ENCODE measurements around the gene RAB11FIP4. TPM values are rescaled to one million over a fixed set of nuclear protein-coding genes. Genes with fewer than 3 reads are reported as not detected.
A peak's percentile ranks its signal among the peaks of the same experiment; 100 is the strongest.

The RAB11FIP4 gene
- total and polyA plus RNA-seq, 2 of the 13 experiments (the other 11 are each of a cell fraction or from before 2014, with no cell fraction given): 28.0 to 89.3 TPM

DNA sequence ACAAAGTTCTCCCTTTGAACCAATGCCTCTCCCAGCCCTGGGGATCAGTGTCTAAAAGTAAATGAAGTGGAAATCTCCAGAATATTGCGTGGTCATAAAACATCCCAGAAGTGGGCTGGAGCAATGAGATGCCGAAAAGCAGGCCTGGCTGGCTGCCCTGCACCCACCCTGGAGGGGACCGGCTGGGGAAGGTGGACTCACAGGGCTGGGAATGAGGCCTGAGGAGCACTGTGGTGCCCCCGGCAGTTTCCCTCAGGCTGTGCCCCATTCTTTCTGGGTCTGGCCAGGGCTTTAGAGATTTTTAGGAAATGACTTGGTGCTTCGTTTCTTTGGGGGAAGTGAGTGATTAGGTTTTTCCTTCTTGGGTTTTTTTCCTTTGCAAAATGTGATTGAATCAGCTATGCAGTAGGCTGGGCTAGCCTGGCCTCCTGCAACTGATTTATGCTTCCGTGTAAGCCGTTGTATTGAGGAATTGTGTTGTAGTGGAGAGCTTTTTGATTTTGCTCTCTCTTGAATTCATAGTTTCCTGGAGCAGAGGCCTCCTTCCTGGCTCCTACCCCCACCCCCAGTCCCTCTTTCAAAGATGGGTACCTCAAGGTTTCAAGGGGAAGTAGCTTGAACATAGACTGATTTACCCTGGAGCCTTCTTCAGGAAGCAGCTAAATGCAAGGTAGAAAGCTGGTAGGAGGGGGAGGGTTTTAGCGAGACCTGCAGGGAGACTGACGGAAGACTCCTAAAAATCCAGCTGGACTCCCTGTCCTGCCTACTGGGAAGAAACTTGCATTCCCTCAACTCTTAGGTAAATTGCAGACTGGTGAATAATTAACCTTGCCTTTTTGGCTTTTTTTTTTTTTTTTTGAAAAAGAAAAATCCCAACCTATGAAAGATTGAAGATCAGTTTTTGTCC is 170.2 kb downstream of the RAB11FIP4 start:
- WGBS (ENCODE audit: low lambda C conversion rate): 0% methylated on average over 7 of the region's 9 CpGs
- Histone ChIP-seq H4K20me1 (ENCODE audit: insufficient read depth, low read length) (no peaks in the 10 kb centered on the region), H3K27me3 (ENCODE audit: control insufficient read depth in 1 of 2, insufficient read depth in 2 of 2, low read length in 2 of 2) (peaks cover 0 to 10% of the 10 kb centered on the region in 2 experiments; a peak in 2 of 5 replicates), H3K4me2 (ENCODE audit: low read depth, low read length) (peak overlapping the region; percentile 90), H3K9me3 (ENCODE audit: low read length) (no peaks in the 10 kb centered on the region), H3K27ac (ENCODE audit: extremely low read length, insufficient read depth, low read length) (peak overlapping the region; percentile 35), H3K9ac (ENCODE audit: insufficient read depth, low read depth, low read length) (peak overlapping the region; percentile 44), H2AFZ (ENCODE audit: low read length) (peak overlapping the region; percentile 55), H3K4me3 (replicated peaks in 1 of 3; ENCODE audit: insufficient read depth in 1 of 3, low read depth in 2 of 3, low read length in 3 of 3) (peak overlapping the region; percentile 39 to 64 (median 59)), H3K79me2 (ENCODE audit: insufficient read depth, low read length) (no peaks in the 10 kb centered on the region), H3K4me1 (ENCODE audit: insufficient read depth, low read length) (peaks cover 41% of the 10 kb centered on the region), H3K36me3 (replicated peaks in 1 of 2; ENCODE audit: control insufficient read depth in 1 of 2, insufficient read depth in 2 of 2, low read length in 2 of 2) (no peaks in the 10 kb centered on the region)
- no TSS peak for BruUV-seq (replicated peaks)
- CTCF ChIA-PET (ENCODE audit: low intra/inter-chr PET ratio, low total read pairs): no interaction called here
- POLR2A ChIA-PET: interaction anchor here (1.3 to 2.2 kb wide), 3 partner anchors 12 to 340 kb away, joined by 5 to 9 read pairs (median 5); partner anchors contain the start of gene UTP6
- peak; percentile 56 for FAIRE-seq
- in situ Hi-C loops (cut with HindIII; ENCODE audit: extremely low pct_ligation_motif_present, low pct_unique_long_range_greater_than_20kb) (no loop called here), intact Hi-C loops (cut with micrococcal nuclease; ENCODE audit: unreplicated experiment) (no loop called here)
- ATAC-seq: peak; percentile 51
- DNase-seq (ENCODE audit: low spot score): no peak
- TF ChIP-seq MED1 (CRISPR knock-in tag; IDR thresholded peaks at IDR 0.05) (0 out of 2 replicates have a peak, but pooled peaks have one; percentile 13), ZNF749 (CRISPR knock-in tag; IDR thresholded peaks at IDR 0.05; ENCODE audit: borderline replicate concordance) (no peak), FOSL2 (CRISPR knock-in tag; IDR thresholded peaks at IDR 0.05) (peak; percentile 32), ZFP36L1 (CRISPR knock-in tag; IDR thresholded peaks at IDR 0.05) (no peak), PHF8 (CRISPR knock-in tag; IDR thresholded peaks at IDR 0.05) (peak; percentile 7; the same call in 1 of the 2 replicates), SIN3B (IDR thresholded peaks at IDR 0.05; ENCODE audit: low read length) (no peak), PHF21A (CRISPR knock-in tag; IDR thresholded peaks at IDR 0.05) (peak; percentile 59), ZNF879 (CRISPR knock-in tag; IDR thresholded peaks at IDR 0.05) (peak; percentile 2; the same call in 1 of the 2 replicates), ZNF407 (CRISPR knock-in tag; IDR thresholded peaks at IDR 0.05; ENCODE audit: not compliant biosample characterization) (no peak), HMG20B (CRISPR knock-in tag; conservative IDR thresholded peaks at IDR 0.05) (no peak), ZNF781 (CRISPR knock-in tag; IDR thresholded peaks at IDR 0.05; ENCODE audit: borderline replicate concordance, not compliant biosample characterization) (no peak), FOXK1 (CRISPR knock-in tag; IDR thresholded peaks at IDR 0.05; ENCODE audit: borderline replicate concordance, low read depth) (no peak), ZNF256 (CRISPR knock-in tag; conservative IDR thresholded peaks at IDR 0.05) (no peak), NBN (conservative IDR thresholded peaks at IDR 0.05) (no peak)
- TF ChIP-seq, protein P1, sequence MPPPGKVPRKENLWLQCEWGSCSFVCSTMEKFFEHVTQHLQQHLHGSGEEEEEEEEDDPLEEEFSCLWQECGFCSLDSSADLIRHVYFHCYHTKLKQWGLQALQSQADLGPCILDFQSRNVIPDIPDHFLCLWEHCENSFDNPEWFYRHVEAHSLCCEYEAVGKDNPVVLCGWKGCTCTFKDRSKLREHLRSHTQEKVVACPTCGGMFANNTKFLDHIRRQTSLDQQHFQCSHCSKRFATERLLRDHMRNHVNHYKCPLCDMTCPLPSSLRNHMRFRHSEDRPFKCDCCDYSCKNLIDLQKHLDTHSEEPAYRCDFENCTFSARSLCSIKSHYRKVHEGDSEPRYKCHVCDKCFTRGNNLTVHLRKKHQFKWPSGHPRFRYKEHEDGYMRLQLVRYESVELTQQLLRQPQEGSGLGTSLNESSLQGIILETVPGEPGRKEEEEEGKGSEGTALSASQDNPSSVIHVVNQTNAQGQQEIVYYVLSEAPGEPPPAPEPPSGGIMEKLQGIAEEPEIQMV (CRISPR knock-in tag; IDR thresholded peaks at IDR 0.05; ENCODE audit: low read depth): no peak

All from HepG2 (cell line).